Caki2 (cell line): Measurements from ENCODE around the gene CTCFL. TPM values are rescaled to one million over a fixed set of nuclear protein-coding genes. Genes with fewer than 3 reads are reported as not detected.
"Not testable (repeated sequence)": the region's sequence is repeated elsewhere in the genome, so short reads cannot be mapped to it uniquely, and the experiment has no call there.

ENCODE experiments used
- DNase-seq: peaks from one replicate; pipeline ENCODE4 v3.0.0-alpha.2; 2015; ENCODE audit warnings: low read depth
- in situ Hi-C: cut with HindIII; loops from 2 replicates; pipeline ENCODE4 v1.10.0; 2016; ENCODE audit warnings: low sequenced_read_pairs, low pct_unique_long_range_greater_than_20kb, mixed read lengths
- total RNA-seq: library from RNA; depleted of rRNA; stranded (reverse); fragments of >200 nt; shearing (Covaris generic); gene quantifications from 2 replicates; pipeline ENCODE4 v1.2.3, GENCODE V29; 2014; ENCODE audit warnings: low replicate concordance

Gene CTCFL
- total RNA-seq, 1 experiment from 2014 or later = not detected

GRCh38 chr20:57522380-57523140 is 2.4 kb downstream of the CTCFL start:
- in situ Hi-C loops = no loop called here
- no peak for DNase-seq

DNA sequence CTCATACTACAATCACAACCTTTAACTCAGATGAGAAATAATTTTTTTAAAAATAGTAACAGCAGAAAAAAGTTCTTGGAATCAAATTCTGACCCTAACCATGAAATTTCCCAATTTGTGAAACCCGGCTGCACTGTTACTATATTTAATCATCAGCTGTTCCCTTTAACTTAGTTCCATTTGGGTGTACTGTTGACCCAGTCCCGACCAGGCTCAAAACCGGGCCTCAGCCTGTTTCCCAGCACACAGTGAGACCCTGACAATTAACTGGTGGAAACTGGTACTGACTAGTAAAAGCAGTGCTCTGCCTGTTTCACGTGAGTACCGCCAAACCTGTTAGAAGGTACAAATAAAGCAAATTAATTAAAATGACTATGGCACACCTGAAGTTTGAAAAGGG is 7.0 kb downstream of the CTCFL start:
- in situ Hi-C loops = loop anchor here (10.0 kb wide), 1 partner anchor 667 kb away; no protein-coding TSS in a partner anchor
- DNase-seq = no peak

DNA sequence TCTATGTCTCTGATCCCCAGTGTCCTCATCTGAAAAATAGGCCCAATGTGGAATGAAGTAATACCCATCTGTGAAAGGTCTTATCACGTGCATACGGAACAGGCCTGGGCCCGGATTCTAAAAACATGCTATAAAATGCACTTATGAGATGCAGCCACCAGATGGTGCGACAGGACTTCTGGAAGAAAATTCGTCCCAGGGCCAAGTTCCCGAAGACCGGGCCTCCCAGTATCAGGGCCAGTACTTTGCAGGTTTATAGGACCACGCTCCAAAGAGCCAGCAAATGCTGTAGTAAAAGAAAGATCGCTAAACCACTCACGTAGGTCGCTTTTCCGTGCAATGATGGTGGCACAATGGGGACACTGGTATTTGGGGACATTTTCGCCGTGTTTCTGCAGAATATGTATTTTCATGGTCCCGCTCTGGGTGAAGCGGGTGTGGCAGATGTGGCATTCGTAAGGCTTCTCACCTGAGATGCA is 10.6 kb downstream of the CTCFL start:
- in situ Hi-C loops = loop anchor here (10.0 kb wide), 1 partner anchor 670 kb away; no protein-coding TSS in a partner anchor
- peak; percentile 44 for DNase-seq

DNA sequence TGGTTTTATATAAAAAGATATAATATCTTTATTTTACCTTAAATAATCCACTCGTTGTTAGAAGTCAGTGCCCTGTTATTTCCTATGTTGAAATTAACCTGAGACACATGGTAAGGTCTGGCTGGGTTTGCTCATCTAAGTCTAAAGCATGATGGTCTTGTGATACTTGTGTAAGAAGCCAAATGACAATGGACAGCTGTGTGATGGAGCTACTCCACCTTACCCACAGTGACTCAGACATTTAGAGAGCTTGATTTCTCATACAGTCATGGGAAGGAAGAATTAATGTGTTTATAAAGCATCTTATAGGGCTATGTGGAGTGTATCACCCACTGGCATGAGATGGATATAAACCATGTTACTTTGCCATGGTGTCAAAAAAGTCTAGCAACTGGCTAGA is 11.7 kb downstream of the CTCFL start:
- in situ Hi-C loops = loop anchor here (10.0 kb wide), 1 partner anchor 672 kb away; no protein-coding TSS in a partner anchor

GRCh38 chr20:57512432-57512831 is 12.5 kb downstream of the CTCFL start:
- in situ Hi-C loops = loop anchor here (10.0 kb wide), 1 partner anchor 672 kb away; no protein-coding TSS in a partner anchor
- DNase-seq = no peak

More for the DNA sequence above, 11.7 kb downstream of the CTCFL start:
- peak; percentile 41 for DNase-seq

GRCh38 chr20:57511709-57512108 is 13.2 kb downstream of the CTCFL start:
- in situ Hi-C loops = loop anchor here (10.0 kb wide), 1 partner anchor 673 kb away; no protein-coding TSS in a partner anchor
- DNase-seq = not testable (repeated sequence)

DNA sequence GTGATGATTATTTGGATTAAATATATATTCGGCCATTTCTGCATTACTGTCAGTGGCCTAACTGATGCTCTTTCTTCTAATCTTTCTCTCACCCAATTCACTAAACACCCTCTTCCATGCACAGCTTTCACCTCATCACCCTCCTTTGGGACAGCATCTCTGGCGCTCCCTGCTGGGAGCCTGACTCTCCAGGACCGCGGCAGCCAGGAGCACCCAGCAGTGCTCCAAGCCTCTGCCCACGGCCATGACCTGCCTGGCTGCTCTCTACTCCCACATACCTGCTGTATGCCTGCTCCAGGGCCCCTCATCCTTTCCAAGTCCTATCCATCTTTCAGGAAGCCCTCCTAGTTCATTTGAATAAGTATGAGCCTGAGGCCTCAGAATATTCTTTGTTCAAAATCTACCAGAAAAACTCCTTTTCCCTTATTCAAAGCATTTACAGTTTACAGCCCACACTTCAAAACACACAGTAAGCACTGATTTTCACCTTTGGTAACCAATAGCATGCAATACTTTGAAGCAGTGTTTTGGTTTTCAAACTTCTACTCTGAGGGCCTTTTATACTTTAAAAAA is 15.2 kb downstream of the CTCFL start:
- in situ Hi-C loops = loop anchor here (10.0 kb wide), 1 partner anchor 675 kb away; no protein-coding TSS in a partner anchor
- no peak for DNase-seq

- no peak for DNase-seq
- in situ Hi-C loops = no loop called here
These were observed 16.1 kb downstream of the CTCFL start for GRCh38 chr20:57508831-57509230.

DNA sequence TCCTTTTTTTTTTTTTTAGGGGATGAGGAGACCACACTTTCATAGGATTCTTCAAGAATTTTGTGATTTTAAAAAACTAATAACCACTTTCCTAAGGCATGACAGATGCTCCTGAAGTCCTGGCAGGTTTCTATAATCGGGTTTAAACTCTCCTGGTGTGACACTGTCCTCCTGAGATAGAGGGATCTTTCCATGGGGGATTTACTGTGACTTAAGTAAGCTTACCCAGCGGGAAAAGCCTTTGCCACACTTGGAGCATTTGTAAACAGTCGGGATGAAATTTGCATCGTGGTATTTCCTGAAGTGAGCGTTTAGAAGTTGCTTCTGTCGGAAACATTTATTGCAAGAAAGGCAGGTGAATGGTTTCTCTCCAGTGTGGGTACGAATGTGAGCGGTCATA is 16.6 kb downstream of the CTCFL start:
- in situ Hi-C loops = no loop called here
- DNase-seq = no peak

DNA sequence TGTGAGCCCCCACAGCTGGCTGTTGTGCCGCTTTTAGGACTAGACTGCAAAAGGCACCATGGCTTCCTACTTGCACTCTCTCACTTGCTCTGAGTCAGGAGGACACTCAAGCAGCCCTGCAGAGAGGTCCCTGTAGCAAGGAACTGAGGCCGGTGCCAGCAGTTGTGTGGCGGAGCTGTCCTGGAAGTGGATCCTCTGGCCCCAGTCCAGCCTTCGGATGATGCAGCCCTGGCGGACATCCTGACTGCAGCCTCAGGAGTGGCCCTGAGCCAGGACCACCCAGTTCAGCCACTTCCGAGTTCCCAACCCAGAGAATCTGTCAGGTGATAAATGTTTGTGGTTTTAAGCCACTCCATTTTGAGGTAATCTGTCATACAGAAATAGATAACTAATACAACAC is 17.5 kb downstream of the CTCFL start:
- in situ Hi-C loops = no loop called here
- DNase-seq = no peak

DNA sequence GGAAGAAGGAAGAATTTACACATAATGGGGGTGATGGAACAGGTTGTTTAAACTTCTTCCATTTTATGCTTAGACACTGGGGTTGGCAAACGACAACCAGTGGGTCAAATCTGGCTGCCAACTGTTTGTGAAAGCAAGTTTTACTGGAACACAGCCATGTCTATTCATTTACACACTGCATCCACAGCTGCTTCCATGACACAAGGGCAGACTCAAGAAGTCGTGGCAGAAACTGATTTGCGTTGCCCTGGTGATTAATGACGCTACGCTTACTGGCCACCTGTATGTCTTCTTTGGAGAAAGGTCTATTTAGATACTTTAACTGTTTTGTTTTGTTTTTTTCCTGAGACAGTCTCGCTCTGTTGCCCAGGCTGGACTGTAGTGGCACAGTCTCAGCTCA is 19.0 kb downstream of the CTCFL start:
- DNase-seq = peak; percentile 58
- in situ Hi-C loops = no loop called here

GRCh38 chr20:57504411-57504810 is 20.5 kb downstream of the CTCFL start:
- in situ Hi-C loops = no loop called here
- DNase-seq = no peak

- DNase-seq = no peak
- in situ Hi-C loops = no loop called here
These were observed 21.8 kb downstream of the CTCFL start for GRCh38 chr20:57503035-57503658.

DNA sequence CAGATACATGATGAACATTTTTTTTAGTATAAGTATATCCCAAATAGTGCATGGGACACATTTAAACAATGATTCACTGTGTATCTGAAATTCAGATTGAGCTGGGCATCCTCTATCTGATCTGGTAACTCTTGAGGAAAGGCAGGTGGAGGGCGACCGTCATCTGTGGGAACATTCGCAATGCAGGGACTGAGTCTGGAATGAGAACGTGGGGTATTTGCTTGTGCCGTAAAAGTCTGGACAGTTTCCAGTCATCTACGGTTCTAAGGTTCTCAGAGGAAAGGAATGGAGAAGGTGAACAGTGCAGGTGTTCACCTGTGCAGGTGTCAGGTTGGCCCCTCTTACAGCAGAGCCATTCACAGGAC is 22.6 kb downstream of the CTCFL start:
- in situ Hi-C loops = no loop called here
- no peak for DNase-seq

GRCh38 chr20:57501461-57502335 is 23.2 kb downstream of the CTCFL start:
- in situ Hi-C loops = no loop called here
- no peak for DNase-seq

GRCh38 chr20:57500962-57501361 is 24.0 kb downstream of the CTCFL start:
- DNase-seq = no peak
- in situ Hi-C loops = no loop called here

DNA sequence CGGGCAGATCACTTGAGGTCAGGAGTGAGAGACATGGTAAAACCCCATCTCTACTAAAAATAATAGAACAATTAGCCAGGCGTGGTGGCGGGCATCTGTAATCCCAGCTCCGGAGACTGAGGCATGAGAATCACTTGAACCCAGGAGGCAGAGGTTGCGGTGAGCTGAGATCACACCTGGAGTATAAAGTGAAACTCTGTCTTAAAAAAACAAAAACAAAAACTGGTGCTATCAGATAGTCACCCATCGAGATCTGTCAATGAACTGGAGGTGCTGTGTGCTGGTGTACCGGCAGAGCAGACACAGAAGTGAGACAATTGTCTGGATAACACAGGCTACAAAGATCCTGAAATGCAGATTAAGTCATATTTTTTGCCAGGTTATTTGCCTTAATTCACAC is 24.7 kb downstream of the CTCFL start:
- in situ Hi-C loops = no loop called here
- DNase-seq = no peak

GRCh38 chr20:57499676-57500075 is 25.3 kb downstream of the CTCFL start:
- no peak for DNase-seq
- in situ Hi-C loops = no loop called here
